GM12878 (cell line): ENCODE measurements around the gene MYOM3. TPM values are rescaled to one million over a fixed set of nuclear protein-coding genes. Genes with fewer than 3 reads are reported as not detected.

Source experiments
- ATAC-seq: fragments of 200-7000 bp; cut with Tn5 transposase; 3 replicates; pipeline ENCODE4 v1.9.1; 2020; ENCODE audit warnings: mild to moderate bottlenecking, moderate library complexity
- BruUV-seq: library from RNA; stranded (reverse); fragments of 400-500 nt; replicated peaks from 2 replicates; lab custom pipeline; 2021; lab: Mats Ljungman, UMichigan
- CTCF ChIA-PET: fragments of 300-600 bp; sonication (Branson Sonifier 250); formaldehyde crosslinking; extraction: SDS; loops from one replicate; lab custom pipeline; 2021; ENCODE audit warnings: inconsistent platforms; lab: Yijun Ruan, JAX
- POLR2A ChIA-PET: fragments of 350-600 bp; formaldehyde crosslinking; extraction: SDS; loops from one replicate; lab custom pipeline; 2021; ENCODE audit warnings: inconsistent platforms; lab: Charles Lee
- RAD21 ChIA-PET: fragments of 300-600 bp; sonication (Branson Sonifier 250); formaldehyde crosslinking; loops from one replicate; lab custom pipeline; 2023; ENCODE audit warnings: antibody characterized with exemption; ENCODE audit not compliant: unreplicated experiment; lab: Charles Lee
- SMC1A ChIA-PET: fragments of 300-600 bp; sonication (Branson Sonifier 250); formaldehyde crosslinking; loops from one replicate; lab custom pipeline; 2023; ENCODE audit not compliant: unreplicated experiment, uncharacterized antibody; lab: Charles Lee
- DNase-seq: peaks from one replicate; pipeline ENCODE4 v3.0.0-alpha.2; 2011; ENCODE audit warnings: low read depth, low spot score
- FAIRE-seq: peaks from 3 replicates; lab custom pipeline; 2011; peaks lifted over from hg19 to GRCh38; lab: Jason Lieb, UNC
- H2AFZ ChIP-seq: 2 replicates; pipeline ENCODE4 v1.6.0; 2011; ENCODE audit warnings: low read depth, low read length, control low read depth; ENCODE audit not compliant: control insufficient read depth
- H3K27ac ChIP-seq: 2 replicates; pipeline ENCODE4 v1.5.1; 2011; ENCODE audit warnings: control low read depth; ENCODE audit not compliant: control insufficient read depth, insufficient read depth
- H3K27me3 ChIP-seq, 2 experiments: replicated peaks in 1 of 2; 2 replicates each; pipeline versions ENCODE4 v1.6.0 to v1.6.1; 2011; ENCODE audit warnings: low read length in 1 of 2; ENCODE audit not compliant: control insufficient read depth in 2 of 2, insufficient read depth in 2 of 2
- H3K36me3 ChIP-seq, 2 experiments: 2 replicates each; pipeline ENCODE4 v1.5.1; 2011; ENCODE audit warnings: low read length in 1 of 2; ENCODE audit not compliant: control insufficient read depth in 2 of 2, insufficient read depth in 2 of 2
- H3K4me1 ChIP-seq: 2 replicates; pipeline ENCODE4 v1.6.1; 2011; ENCODE audit warnings: mild to moderate bottlenecking, low read length, moderate library complexity, mixed read lengths; ENCODE audit not compliant: control insufficient read depth, insufficient read depth
- H3K4me2 ChIP-seq: 2 replicates; pipeline ENCODE4 v1.6.0; 2011; ENCODE audit warnings: control low read depth; ENCODE audit not compliant: control insufficient read depth, insufficient read depth
- H3K4me3 ChIP-seq: fragments of 200-600 bp; sonication (generic); 2 replicates; pipeline ENCODE4 v1.5.1; 2016
- H3K79me2 ChIP-seq: 2 replicates; pipeline ENCODE4 v1.6.0; 2011; ENCODE audit warnings: low read length; ENCODE audit not compliant: control insufficient read depth, insufficient read depth
- H3K9ac ChIP-seq: 2 replicates; pipeline ENCODE4 v1.8.0; 2011; ENCODE audit warnings: low read length, control low read depth, mixed read lengths; ENCODE audit not compliant: control insufficient read depth, insufficient read depth
- H3K9me3 ChIP-seq: replicated peaks from 3 replicates; pipeline ENCODE4 v1.5.1; 2011; ENCODE audit warnings: mild to moderate bottlenecking, low read length; ENCODE audit not compliant: control insufficient read depth, insufficient read depth
- H4K20me1 ChIP-seq: 2 replicates; pipeline ENCODE4 v1.6.0; 2011; ENCODE audit not compliant: control insufficient read depth, insufficient read depth
- BRCA1 ChIP-seq: IDR thresholded peaks from 2 replicates; pipeline ENCODE4 v1.6.1; 2011; ENCODE audit warnings: low read depth, low read length, improper control_type of control experiment
- GATAD2B ChIP-seq: fragments of 450-650 bp; conservative IDR thresholded peaks from 2 replicates; pipeline ENCODE4 v1.6.1; 2017; ENCODE audit warnings: low read depth, mild to moderate bottlenecking, moderate library complexity
- HDAC6 ChIP-seq: fragments of 200-600 bp; sonication (generic); IDR thresholded peaks from one replicate; pipeline ENCODE4 v1.8.0; 2017; ENCODE audit warnings: antibody characterized with exemption; ENCODE audit not compliant: unreplicated experiment
- NKRF ChIP-seq: fragments of 450-650 bp; conservative IDR thresholded peaks from 2 replicates; pipeline ENCODE4 v1.6.1; 2017; ENCODE audit warnings: mild to moderate bottlenecking, moderate library complexity
- SPI1 ChIP-seq: IDR thresholded peaks from 2 replicates; pipeline ENCODE4 v1.6.1; 2011; ENCODE audit warnings: low read depth, mild to moderate bottlenecking, low read length, moderate library complexity, borderline replicate concordance; ENCODE audit not compliant: insufficient read depth
- WGBS: methylation state at CpG from one replicate; pipeline ENCODE4 v1.1.6; 2016; ENCODE audit warnings: low lambda C conversion rate; ENCODE audit not compliant: insufficient replicate concordance, insufficient coverage; ENCODE audit errors: missing lambda C conversion rate; 5-methylcytosine and 5-hydroxymethylcytosine counted together
- in situ Hi-C: fragments of 300-500 bp; cut with MboI; formaldehyde crosslinking; loops from 9 replicates; pipeline ENCODE4 v1.14.3; 2018; ENCODE audit warnings: mixed read lengths
- intact Hi-C: fragments of 100-400 bp; cut with micrococcal nuclease; formaldehyde crosslinking; loops from one replicate; pipeline ENCODE4 v1.14.2; 2022; ENCODE audit not compliant: unreplicated experiment
- polyA plus RNA-seq, 11 experiments: library from polyadenylated mRNA; depleted of rRNA in 4 of 11; unstranded in 6 of 11; stranded (reverse) in 5 of 11; fragments of >200 nt; fragmentation: Nextera tagmentation in 4 of 11; fragmentation: Illumina TruSeq in 1 of 11; extraction: Ambion mirVana in 4 of 11; extraction: Trizol in 1 of 11; gene quantifications; 1 replicate in 1 of 11; 2 replicates in 10 of 11; pipeline versions ENCODE4 v1.2.1 to v1.2.3, GENCODE V29; 2011 to 2016; ENCODE audit warnings: inconsistent platforms in 2 of 11, missing spikeins in 2 of 11, low read depth in 1 of 11
- total RNA-seq, 4 experiments: library from RNA; depleted of rRNA in 3 of 4; stranded (reverse); fragments of >200 nt in 3 of 4; fragmentation: Illumina TruSeq in 1 of 4; extraction: Trizol in 1 of 4; gene quantifications; 2 replicates each; pipeline versions ENCODE4 v1.2.1 to v1.2.3, GENCODE V29; 2013 to 2021

The MYOM3 gene
- total and polyA plus RNA-seq, 10 of the 15 experiments (the other 5 are each of a cell fraction or from before 2014, with no cell fraction given) = 0.06 TPM; not detected in 9

GRCh38 chr1:24057171-24057570 is 54.8 kb downstream of the MYOM3 start:
- ChIA-PET SMC1A (no interaction called here), RAD21 (no interaction called here), POLR2A (no interaction called here), CTCF (no interaction called here)
- WGBS = 36% methylated on average over 13 of the region's 13 CpGs
- Histone ChIP-seq H3K4me3 (no peak overlapping the region), H3K27ac (no peak overlapping the region), H3K9me3 (no peaks in the 10 kb centered on the region; the same call in 2 of the 3 replicates), H4K20me1 (no peaks in the 10 kb centered on the region), H3K9ac (no peak overlapping the region), H3K4me2 (no peak overlapping the region), H3K36me3 (no peaks in the 10 kb centered on the region), H3K79me2 (no peaks in the 10 kb centered on the region), H3K27me3 (no peaks in the 10 kb centered on the region; a peak in 2 of 4 replicates), H2AFZ (no peak overlapping the region), H3K4me1 (no peaks in the 10 kb centered on the region)
- no peak for TF ChIP-seq SPI1
- TF ChIP-seq GATAD2B = no peak
- no peak for TF ChIP-seq NKRF
- no peak for TF ChIP-seq HDAC6
- BruUV-seq = no TSS peak
- intact Hi-C loops (no loop called here), in situ Hi-C loops (no loop called here)
- FAIRE-seq (no peak), ATAC-seq (no peak), DNase-seq (no peak)

- ChIA-PET CTCF (no interaction called here), SMC1A (no interaction called here), RAD21 (no interaction called here), POLR2A (no interaction called here)
- Histone ChIP-seq H3K4me1 (no peaks in the 10 kb centered on the region), H3K9ac (no peak overlapping the region), H4K20me1 (no peaks in the 10 kb centered on the region), H3K36me3 (no peaks in the 10 kb centered on the region), H3K27me3 (no peaks in the 10 kb centered on the region; a peak in 1 of 4 replicates), H3K9me3 (no peaks in the 10 kb centered on the region), H3K27ac (no peak overlapping the region), H3K4me3 (no peak overlapping the region), H2AFZ (no peak overlapping the region), H3K4me2 (no peak overlapping the region), H3K79me2 (no peaks in the 10 kb centered on the region)
- no peak for DNase-seq
- in situ Hi-C loops (no loop called here), intact Hi-C loops (no loop called here)
- TF ChIP-seq BRCA1 = no peak
- no peak for ATAC-seq
- BruUV-seq = no TSS peak
- no peak for FAIRE-seq
- 34% methylated on average over 8 of the region's 8 CpGs for WGBS
Observed at GRCh38 chr1:24055681-24056080, 56.3 kb downstream of the MYOM3 start.
